Thyroid gland (tissue), 4 donors: ENCODE data around the gene MAGEB17.

Experiments used
- POLR2A ChIP-seq, 2 donors: fragments of 450-650 bp; IDR thresholded peaks; one replicate each; pipeline ENCODE4 v1.6.1; 2017; ENCODE audit warnings: antibody characterized with exemption in 2 of 2, mild to moderate bottlenecking in 2 of 2, moderate library complexity in 1 of 2
- TF ChIP-seq, protein P1 (sequence below), 6 experiments: fragments of 200-600 bp in 3 of 6; fragments of 450-650 bp in 3 of 6; sonication (generic) in 3 of 6; IDR thresholded peaks; one replicate each; pipeline ENCODE4 v1.5.1; 2016 to 2019; ENCODE audit warnings: antibody characterized with exemption in 6 of 6, mild to moderate bottlenecking in 2 of 6, inconsistent platforms in 1 of 6, moderate library complexity in 1 of 6

- TF ChIP-seq, protein P1, sequence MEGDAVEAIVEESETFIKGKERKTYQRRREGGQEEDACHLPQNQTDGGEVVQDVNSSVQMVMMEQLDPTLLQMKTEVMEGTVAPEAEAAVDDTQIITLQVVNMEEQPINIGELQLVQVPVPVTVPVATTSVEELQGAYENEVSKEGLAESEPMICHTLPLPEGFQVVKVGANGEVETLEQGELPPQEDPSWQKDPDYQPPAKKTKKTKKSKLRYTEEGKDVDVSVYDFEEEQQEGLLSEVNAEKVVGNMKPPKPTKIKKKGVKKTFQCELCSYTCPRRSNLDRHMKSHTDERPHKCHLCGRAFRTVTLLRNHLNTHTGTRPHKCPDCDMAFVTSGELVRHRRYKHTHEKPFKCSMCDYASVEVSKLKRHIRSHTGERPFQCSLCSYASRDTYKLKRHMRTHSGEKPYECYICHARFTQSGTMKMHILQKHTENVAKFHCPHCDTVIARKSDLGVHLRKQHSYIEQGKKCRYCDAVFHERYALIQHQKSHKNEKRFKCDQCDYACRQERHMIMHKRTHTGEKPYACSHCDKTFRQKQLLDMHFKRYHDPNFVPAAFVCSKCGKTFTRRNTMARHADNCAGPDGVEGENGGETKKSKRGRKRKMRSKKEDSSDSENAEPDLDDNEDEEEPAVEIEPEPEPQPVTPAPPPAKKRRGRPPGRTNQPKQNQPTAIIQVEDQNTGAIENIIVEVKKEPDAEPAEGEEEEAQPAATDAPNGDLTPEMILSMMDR (IDR thresholded peaks at IDR 0.05): no peak
- TF ChIP-seq POLR2A (IDR thresholded peaks at IDR 0.05): no peak
Observed at GRCh38 chrX:16164748-16165147, 2.5 kb upstream of the MAGEB17 start.
